Measurements from ENCODE around the gene TMEM259.

The TMEM259 gene

GRCh38 chr19:1066748-1067340 lies 45.9 kb upstream of the TMEM259 start, which contains the start of gene ARHGAP45:
Gene ARHGAP45, plus strand, starts transcription at chr19:1067167. Its CDS starts 239 bp downstream, at chr19:1067406.
- in situ Hi-C loops (cut with HindIII; ENCODE audit: low sequenced_read_pairs) = no loop called here
- no peak for DNase-seq (ENCODE audit: low read depth)
- peak within 1 kb of the TSS; percentile 16 for H3K4me3 ChIP-seq (ENCODE audit: low read depth, low read length)
- TF ChIP-seq, protein P1, sequence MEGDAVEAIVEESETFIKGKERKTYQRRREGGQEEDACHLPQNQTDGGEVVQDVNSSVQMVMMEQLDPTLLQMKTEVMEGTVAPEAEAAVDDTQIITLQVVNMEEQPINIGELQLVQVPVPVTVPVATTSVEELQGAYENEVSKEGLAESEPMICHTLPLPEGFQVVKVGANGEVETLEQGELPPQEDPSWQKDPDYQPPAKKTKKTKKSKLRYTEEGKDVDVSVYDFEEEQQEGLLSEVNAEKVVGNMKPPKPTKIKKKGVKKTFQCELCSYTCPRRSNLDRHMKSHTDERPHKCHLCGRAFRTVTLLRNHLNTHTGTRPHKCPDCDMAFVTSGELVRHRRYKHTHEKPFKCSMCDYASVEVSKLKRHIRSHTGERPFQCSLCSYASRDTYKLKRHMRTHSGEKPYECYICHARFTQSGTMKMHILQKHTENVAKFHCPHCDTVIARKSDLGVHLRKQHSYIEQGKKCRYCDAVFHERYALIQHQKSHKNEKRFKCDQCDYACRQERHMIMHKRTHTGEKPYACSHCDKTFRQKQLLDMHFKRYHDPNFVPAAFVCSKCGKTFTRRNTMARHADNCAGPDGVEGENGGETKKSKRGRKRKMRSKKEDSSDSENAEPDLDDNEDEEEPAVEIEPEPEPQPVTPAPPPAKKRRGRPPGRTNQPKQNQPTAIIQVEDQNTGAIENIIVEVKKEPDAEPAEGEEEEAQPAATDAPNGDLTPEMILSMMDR (IDR thresholded peaks at IDR 0.05; ENCODE audit: low read depth, low read length, missing control alignments) = no peak

DNA sequence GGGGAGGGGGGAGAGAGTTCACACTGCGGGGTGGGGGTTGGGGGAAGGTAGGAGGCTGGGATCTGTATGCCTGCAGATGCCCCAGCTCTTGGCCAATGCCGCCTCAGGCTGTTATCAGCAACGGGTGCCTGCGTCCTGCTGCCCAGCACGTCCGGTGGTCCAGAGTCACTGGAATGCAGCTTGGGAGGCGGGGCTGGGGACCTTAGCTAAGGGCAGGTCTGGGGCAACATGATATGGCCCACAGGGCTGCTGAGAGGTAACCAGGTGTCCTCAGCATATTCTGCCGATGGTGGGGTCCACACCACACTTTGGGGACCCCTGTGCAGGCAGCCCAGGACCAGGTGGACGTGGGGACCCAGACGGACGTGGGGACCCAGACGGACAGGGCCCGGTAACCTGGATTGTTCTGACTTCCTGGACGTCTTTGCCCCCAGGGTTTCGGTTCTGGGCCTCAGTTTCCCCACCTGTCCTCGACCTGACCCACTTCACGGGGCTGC lies 45.4 kb upstream of the TMEM259 start:
- in situ Hi-C loops (cut with HindIII; ENCODE audit: low sequenced_read_pairs) = no loop called here
- TF ChIP-seq, protein P1 (IDR thresholded peaks at IDR 0.05; ENCODE audit: low read depth, low read length, missing control alignments) = no peak
- no peak overlapping the region for H3K4me3 ChIP-seq (ENCODE audit: low read depth, low read length)
- no peak for DNase-seq (ENCODE audit: low read depth)

GRCh38 chr19:1065606-1066109 lies 44.7 kb upstream of the TMEM259 start:
- TF ChIP-seq, protein P1 (IDR thresholded peaks at IDR 0.05; ENCODE audit: low read depth, low read length, missing control alignments) = no peak
- no peak overlapping the region for H3K4me3 ChIP-seq (ENCODE audit: low read depth, low read length)
- in situ Hi-C loops (cut with HindIII; ENCODE audit: low sequenced_read_pairs) = no loop called here
- no peak for DNase-seq (ENCODE audit: low read depth)

DNA sequence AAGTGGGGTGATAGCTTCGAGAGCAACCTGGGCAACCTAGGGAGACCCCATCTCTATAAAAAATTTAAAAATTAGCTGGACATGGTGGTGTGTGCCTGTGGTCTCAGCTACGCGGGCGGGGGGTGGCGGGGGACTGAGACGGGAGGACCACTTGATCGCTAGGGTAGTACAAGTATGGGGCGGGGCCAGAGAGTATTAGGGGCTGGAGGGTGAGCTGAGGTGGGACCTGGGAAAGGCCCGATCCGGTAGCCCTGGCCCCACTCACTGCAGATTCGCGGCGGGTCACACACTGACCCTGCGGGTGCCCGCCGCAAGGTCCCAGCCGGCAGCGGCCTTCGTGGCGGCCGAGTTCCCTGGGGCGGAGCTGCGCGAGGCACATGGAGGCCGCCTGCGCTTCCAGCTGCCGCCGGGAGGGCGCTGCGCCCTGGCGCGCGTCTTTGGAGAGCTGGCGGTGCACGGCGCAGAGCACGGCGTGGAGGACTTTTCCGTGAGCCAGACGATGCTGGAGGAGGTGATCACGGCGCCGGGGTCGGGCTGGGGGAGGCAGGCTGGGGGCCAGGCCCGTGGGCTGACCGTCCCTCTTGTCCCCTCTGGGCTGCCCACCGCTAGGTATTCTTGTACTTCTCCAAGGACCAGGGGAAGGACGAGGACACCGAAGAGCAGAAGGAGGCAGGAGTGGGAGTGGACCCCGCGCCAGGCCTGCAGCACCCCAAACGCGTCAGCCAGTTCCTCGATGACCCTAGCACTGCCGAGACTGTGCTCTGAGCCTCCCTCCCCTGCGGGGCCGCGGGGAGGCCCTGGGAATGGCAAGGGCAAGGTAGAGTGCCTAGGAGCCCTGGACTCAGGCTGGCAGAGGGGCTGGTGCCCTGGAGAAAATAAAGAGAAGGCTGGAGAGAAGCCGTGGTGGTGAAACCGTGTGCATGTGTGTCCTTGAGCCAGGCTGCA lies 44.0 kb upstream of the TMEM259 start:
- DNase-seq (ENCODE audit: low read depth) = peak; percentile 16
- TF ChIP-seq, protein P1 (IDR thresholded peaks at IDR 0.05; ENCODE audit: low read depth, low read length, missing control alignments) = peak; percentile 72
- no peak overlapping the region for H3K4me3 ChIP-seq (ENCODE audit: low read depth, low read length)
- in situ Hi-C loops (cut with HindIII; ENCODE audit: low sequenced_read_pairs) = no loop called here

- no peak for DNase-seq (ENCODE audit: low read depth)
- in situ Hi-C loops (cut with HindIII; ENCODE audit: low sequenced_read_pairs) = no loop called here
- H3K4me3 ChIP-seq (ENCODE audit: low read depth, low read length) = no peak overlapping the region
- TF ChIP-seq, protein P1 (IDR thresholded peaks at IDR 0.05; ENCODE audit: low read depth, low read length, missing control alignments) = no peak
Observed at GRCh38 chr19:1063909-1064660, 43.2 kb upstream of the TMEM259 start.
